Umbilical cord (tissue), 2 donors: ENCODE measurements around the gene ALK. TPM values are rescaled to one million over a fixed set of nuclear protein-coding genes. Genes with fewer than 3 reads are reported as not detected.

Source experiments
- DNase-seq: peaks from one replicate; pipeline ENCODE4 v3.0.0-alpha.2; 2015; ENCODE audit warnings: low spot score
- total RNA-seq: library from RNA; depleted of rRNA; stranded (reverse); fragments of >200 nt; gene quantifications from one replicate; pipeline ENCODE4 v1.2.3, GENCODE V29; 2014; ENCODE audit warnings: low replicate concordance; ENCODE audit not compliant: insufficient read depth

ALK gene
- total RNA-seq, 1 donor from 2014 or later = 1.2 TPM

GRCh38 chr2:29162204-29162928 lies 759.0 kb downstream of the ALK start:
- DNase-seq = no peak

GRCh38 chr2:29160184-29160583 lies 761.2 kb downstream of the ALK start:
- DNase-seq = no peak

- DNase-seq = no peak
Observed at GRCh38 chr2:29159125-29159524, 762.3 kb downstream of the ALK start.

- DNase-seq = no peak
Observed at GRCh38 chr2:29157131-29157530, 764.3 kb downstream of the ALK start.

GRCh38 chr2:29155578-29155977 lies 765.8 kb downstream of the ALK start:
- DNase-seq = no peak

- no peak for DNase-seq
Observed at GRCh38 chr2:29154610-29155009, 766.8 kb downstream of the ALK start.

GRCh38 chr2:29147963-29148362 lies 773.4 kb downstream of the ALK start:
- no peak for DNase-seq

GRCh38 chr2:29146197-29146596 lies 775.2 kb downstream of the ALK start:
- no peak for DNase-seq

- DNase-seq = no peak
Observed at GRCh38 chr2:29143657-29144056, 777.7 kb downstream of the ALK start.

Other genes with a start within 250 kb of the ALK start
- 145 TPM for gene YPEL5, start 225.4 kb upstream of the ALK start, total RNA-seq